Suprapubic skin (tissue), 3 donors: ENCODE results near the gene OR7A5.

ENCODE experiments used
- CTCF ChIP-seq, 2 donors: fragments of 200-600 bp in 1 of 2; fragments of 450-650 bp in 1 of 2; sonication (generic) in 1 of 2; IDR thresholded peaks; one replicate each; pipeline ENCODE4 v1.5.1; 2016 to 2019; ENCODE audit warnings: antibody characterized with exemption in 2 of 2, mild to moderate bottlenecking in 1 of 2, moderate library complexity in 1 of 2
- POLR2AphosphoS5 ChIP-seq, 3 donors: sonication (generic); formaldehyde crosslinking; IDR thresholded peaks; one replicate each; pipeline ENCODE4 v1.6.1; 2017; ENCODE audit warnings: antibody characterized with exemption in 3 of 3

GRCh38 chr19:14843578-14843977 lies 8.6 kb upstream of the OR7A5 start:
- TF ChIP-seq POLR2AphosphoS5 (IDR thresholded peaks at IDR 0.05) (no peak), CTCF (IDR thresholded peaks at IDR 0.05) (no peak)
